ENCODE measurements around the gene SYT14.
"Not testable (repeated sequence)": the region's sequence is repeated elsewhere in the genome, so short reads cannot be mapped to it uniquely, and the experiment has no call there.

The SYT14 gene

GRCh38 chr1:209936125-209936524 is 1.9 kb upstream of the SYT14 start:
- DNase-seq (ENCODE audit: low read depth in 2 of 2): no peak

GRCh38 chr1:209945377-209945776 is 7.4 kb downstream of the SYT14 start:
- no peak for DNase-seq (ENCODE audit: low read depth in 2 of 2)

GRCh38 chr1:209948155-209948554 is 10.1 kb downstream of the SYT14 start:
- no peak for DNase-seq (ENCODE audit: low read depth in 2 of 2)

GRCh38 chr1:209956116-209956515 is 18.1 kb downstream of the SYT14 start:
- DNase-seq (ENCODE audit: low read depth in 2 of 2): no peak

- DNase-seq (ENCODE audit: low read depth in 2 of 2): no peak
Observed at GRCh38 chr1:209959623-209960022, 21.6 kb downstream of the SYT14 start.

GRCh38 chr1:209960926-209961325 is 22.9 kb downstream of the SYT14 start:
- DNase-seq (ENCODE audit: low read depth in 2 of 2): no peak

GRCh38 chr1:209962388-209962787 is 24.4 kb downstream of the SYT14 start:
- no peak for DNase-seq (ENCODE audit: low read depth in 2 of 2)

- no peak for DNase-seq (ENCODE audit: low read depth in 2 of 2)
Observed at GRCh38 chr1:209962856-209963255, 24.8 kb downstream of the SYT14 start.

GRCh38 chr1:209965996-209966395 is 28.0 kb downstream of the SYT14 start:
- no peak for DNase-seq (ENCODE audit: low read depth in 2 of 2)

GRCh38 chr1:209978721-209979120 is 40.7 kb downstream of the SYT14 start:
- DNase-seq (ENCODE audit: low read depth in 2 of 2): not testable (repeated sequence)

- no peak for DNase-seq (ENCODE audit: low read depth in 2 of 2)
Observed at GRCh38 chr1:209983953-209984352, 45.9 kb downstream of the SYT14 start.

- no peak for DNase-seq (ENCODE audit: low read depth in 2 of 2)
Observed at GRCh38 chr1:209985002-209985401, 47.0 kb downstream of the SYT14 start.

- no peak for DNase-seq (ENCODE audit: low read depth in 2 of 2)
Observed at GRCh38 chr1:209988706-209989105, 50.7 kb downstream of the SYT14 start.

GRCh38 chr1:209989525-209989924 is 51.5 kb downstream of the SYT14 start:
- DNase-seq (ENCODE audit: low read depth in 2 of 2): no peak

GRCh38 chr1:209993061-209993830 is 55.2 kb downstream of the SYT14 start:
- DNase-seq (ENCODE audit: low read depth in 2 of 2): no peak

GRCh38 chr1:209996348-209996747 is 58.3 kb downstream of the SYT14 start:
- no peak for DNase-seq (ENCODE audit: low read depth in 2 of 2)

GRCh38 chr1:209999005-209999404 is 61.0 kb downstream of the SYT14 start:
- no peak for DNase-seq (ENCODE audit: low read depth in 2 of 2)

GRCh38 chr1:210001751-210002150 is 63.7 kb downstream of the SYT14 start:
- no peak for DNase-seq (ENCODE audit: low read depth in 2 of 2)

GRCh38 chr1:210003501-210003900 is 65.5 kb downstream of the SYT14 start:
- no peak for DNase-seq (ENCODE audit: low read depth in 2 of 2)

GRCh38 chr1:210010161-210010560 is 72.1 kb downstream of the SYT14 start:
- DNase-seq (ENCODE audit: low read depth in 2 of 2): no peak

GRCh38 chr1:210021145-210021860 is 83.3 kb downstream of the SYT14 start:
- no peak for DNase-seq (ENCODE audit: low read depth in 2 of 2)

GRCh38 chr1:210022044-210022443 is 84.0 kb downstream of the SYT14 start:
- no peak for DNase-seq (ENCODE audit: low read depth in 2 of 2)

GRCh38 chr1:210024282-210024681 is 86.3 kb downstream of the SYT14 start:
- no peak for DNase-seq (ENCODE audit: low read depth in 2 of 2)

All from stimulated activated CD8-positive, alpha-beta memory T cell treated with anti-CD3 and anti-CD28 coated beads, Interleukin-15, amount 100 ng/mL, for 48 hours (primary cell).